Endodermal cell (in vitro differentiated cells): Measurements from ENCODE around the gene NCAM1. TPM values are rescaled to one million over a fixed set of nuclear protein-coding genes. Genes with fewer than 3 reads are reported as not detected.

ENCODE experiments used
- DNase-seq: peaks from one replicate; pipeline ENCODE4 v3.0.0-alpha.2; 2017
- H3K27ac ChIP-seq: 2 replicates; pipeline ENCODE4 v1.5.1; 2013; ENCODE audit warnings: mild to moderate bottlenecking, low read depth, low read length, moderate library complexity
- H3K27me3 ChIP-seq: 2 replicates; pipeline ENCODE4 v1.6.1; 2013; ENCODE audit warnings: mild to moderate bottlenecking, low read length, moderate library complexity; ENCODE audit not compliant: insufficient read depth, control insufficient read depth, poor library complexity, severe bottlenecking
- H3K36me3 ChIP-seq: 2 replicates; pipeline ENCODE4 v1.7.0; 2013; ENCODE audit warnings: mild to moderate bottlenecking, low read length, moderate library complexity; ENCODE audit not compliant: control insufficient read depth, insufficient read depth
- H3K4me1 ChIP-seq: one replicate; pipeline ENCODE4 v1.7.0; 2013; ENCODE audit warnings: low read length; ENCODE audit not compliant: control insufficient read depth, insufficient read depth
- H3K4me3 ChIP-seq: 2 replicates; pipeline ENCODE4 v1.5.1; 2013; ENCODE audit warnings: mild to moderate bottlenecking, low read length, moderate library complexity
- H3K9ac ChIP-seq: 2 replicates; pipeline ENCODE4 v1.6.1; 2013; ENCODE audit warnings: mild to moderate bottlenecking, low read length, moderate library complexity; ENCODE audit not compliant: poor library complexity, severe bottlenecking; ENCODE audit errors: extremely low read depth
- H3K9me3 ChIP-seq: 2 replicates; pipeline ENCODE4 v1.6.1; 2013; ENCODE audit warnings: mild to moderate bottlenecking, low read length, moderate library complexity; ENCODE audit not compliant: control insufficient read depth
- H3K27ac Mint-ChIP-seq: 2 replicates; pipeline ENCODE4 v1.8.0; 2020; ENCODE audit warnings: mixed read lengths
- H3K27me3 Mint-ChIP-seq: 2 replicates; pipeline ENCODE4 v1.8.0; 2021; ENCODE audit warnings: mild to moderate bottlenecking, mixed read lengths; ENCODE audit not compliant: insufficient read depth
- H3K36me3 Mint-ChIP-seq: 2 replicates; pipeline ENCODE4 v1.8.0; 2020; ENCODE audit warnings: low read depth, mixed read lengths
- H3K4me1 Mint-ChIP-seq: 2 replicates; pipeline ENCODE4 v1.8.0; 2020; ENCODE audit warnings: mixed read lengths
- H3K4me3 Mint-ChIP-seq: 2 replicates; pipeline ENCODE4 v1.8.0; 2020; ENCODE audit warnings: mild to moderate bottlenecking, moderate library complexity, mixed read lengths
- H3K9me3 Mint-ChIP-seq: 2 replicates; pipeline ENCODE4 v1.8.0; 2020; ENCODE audit warnings: mild to moderate bottlenecking, mixed read lengths
- whole genome bisulfite sequencing, 2 experiments: methylation state at CpG; one replicate each; pipeline versions ENCODE4 v1.1.5 to v1.1.7; 2013; ENCODE audit warnings: missing lambda C conversion rate in 2 of 2, mixed read lengths in 1 of 2; ENCODE audit not compliant: insufficient coverage in 1 of 2, insufficient read length in 1 of 2; 5-methylcytosine and 5-hydroxymethylcytosine counted together
- total RNA-seq, 2 donors: library from RNA; stranded (reverse); fragmentation: NEBNext Ultra II Directional in 1 of 2; extraction: Animal tissue kit (Norgen Biotek cat#: 25700) in 1 of 2; gene quantifications; 2 replicates in 1 of 2; 3 replicates in 1 of 2; pipeline ENCODE4 v1.2.1, GENCODE V29; 2021
- TF ChIP-seq, protein P1 (sequence below): fragments of 200-600 bp; sonication (generic); conservative IDR thresholded peaks from 2 replicates; pipeline ENCODE4 v1.5.0; 2021; ENCODE audit warnings: antibody characterized with exemption, mild to moderate bottlenecking

NCAM1 gene
- total RNA-seq, 2 donors from 2014 or later: 1.6 to 2.9 TPM

DNA sequence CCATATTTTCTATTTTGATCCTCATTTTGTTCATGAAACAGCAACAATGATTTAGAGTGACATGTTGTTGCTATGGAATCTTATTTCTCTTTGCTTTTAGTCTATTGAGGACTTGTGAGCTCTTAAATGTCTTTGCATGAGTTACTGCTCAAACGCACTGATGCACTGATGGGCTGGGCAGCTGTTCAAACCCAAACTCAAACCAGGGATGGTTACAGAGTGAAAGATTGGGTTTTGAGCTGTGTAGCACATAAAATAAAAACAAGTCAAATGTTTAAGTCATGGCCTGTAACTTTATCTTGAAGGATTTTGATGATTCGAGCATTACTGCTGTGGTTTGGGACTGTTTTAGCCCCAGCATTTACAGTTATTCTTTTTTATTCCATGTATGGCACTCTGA, 20.1 kb upstream of the NCAM1 start:
- 92% methylated on average over 2 of the region's 2 CpGs for WGBS, 2 experiments
- DNase-seq: no peak
- H3K9me3 Mint-ChIP-seq: no peaks in the 10 kb centered on the region
- H3K27me3 Mint-ChIP-seq: peaks cover 12% of the 10 kb centered on the region
- Histone ChIP-seq H3K36me3 (no peaks in the 10 kb centered on the region), H3K4me3 (no peak overlapping the region), H3K4me1 (no peaks in the 10 kb centered on the region), H3K27ac (no peak overlapping the region), H3K9ac (no peak overlapping the region), H3K27me3 (no peaks in the 10 kb centered on the region), H3K9me3 (no peaks in the 10 kb centered on the region)
- H3K4me3 Mint-ChIP-seq: no peak overlapping the region
- TF ChIP-seq, protein P1, sequence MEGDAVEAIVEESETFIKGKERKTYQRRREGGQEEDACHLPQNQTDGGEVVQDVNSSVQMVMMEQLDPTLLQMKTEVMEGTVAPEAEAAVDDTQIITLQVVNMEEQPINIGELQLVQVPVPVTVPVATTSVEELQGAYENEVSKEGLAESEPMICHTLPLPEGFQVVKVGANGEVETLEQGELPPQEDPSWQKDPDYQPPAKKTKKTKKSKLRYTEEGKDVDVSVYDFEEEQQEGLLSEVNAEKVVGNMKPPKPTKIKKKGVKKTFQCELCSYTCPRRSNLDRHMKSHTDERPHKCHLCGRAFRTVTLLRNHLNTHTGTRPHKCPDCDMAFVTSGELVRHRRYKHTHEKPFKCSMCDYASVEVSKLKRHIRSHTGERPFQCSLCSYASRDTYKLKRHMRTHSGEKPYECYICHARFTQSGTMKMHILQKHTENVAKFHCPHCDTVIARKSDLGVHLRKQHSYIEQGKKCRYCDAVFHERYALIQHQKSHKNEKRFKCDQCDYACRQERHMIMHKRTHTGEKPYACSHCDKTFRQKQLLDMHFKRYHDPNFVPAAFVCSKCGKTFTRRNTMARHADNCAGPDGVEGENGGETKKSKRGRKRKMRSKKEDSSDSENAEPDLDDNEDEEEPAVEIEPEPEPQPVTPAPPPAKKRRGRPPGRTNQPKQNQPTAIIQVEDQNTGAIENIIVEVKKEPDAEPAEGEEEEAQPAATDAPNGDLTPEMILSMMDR: no peak
- no peaks in the 10 kb centered on the region for H3K36me3 Mint-ChIP-seq
- no peak overlapping the region for H3K27ac Mint-ChIP-seq
- no peaks in the 10 kb centered on the region for H3K4me1 Mint-ChIP-seq

DNA sequence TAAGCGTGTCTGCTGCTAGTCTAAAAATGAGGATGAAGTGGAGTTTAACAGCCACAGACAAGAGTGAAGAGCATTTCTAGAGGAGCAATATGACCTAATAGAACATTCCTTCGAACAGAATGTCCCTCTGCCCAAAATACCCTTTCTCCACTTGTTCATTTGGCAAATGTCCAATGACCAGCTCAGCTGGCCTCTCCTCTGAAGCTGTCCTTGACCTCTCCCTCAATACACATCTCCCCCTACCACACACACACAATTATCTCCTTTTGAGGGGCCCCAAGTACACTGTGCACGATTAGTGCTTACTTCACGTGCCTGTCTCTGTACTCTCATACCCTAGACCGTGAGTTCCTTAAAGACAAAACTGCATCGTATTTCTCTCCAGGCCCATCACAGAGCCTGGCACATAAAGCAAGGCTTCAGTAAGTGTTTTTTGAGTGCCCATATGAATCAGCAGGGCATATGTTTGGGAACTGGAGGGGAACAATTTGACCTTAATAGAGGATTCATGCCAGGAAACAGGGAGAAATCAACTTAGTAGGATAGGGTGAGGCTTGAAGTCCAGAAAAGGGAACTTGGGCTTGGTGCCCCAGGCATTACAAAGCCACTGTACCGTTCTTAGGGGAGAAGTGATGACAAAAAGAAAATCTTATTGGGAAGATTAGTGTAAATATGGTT, 18.1 kb upstream of the NCAM1 start:
- no peaks in the 10 kb centered on the region for H3K9me3 ChIP-seq
- H3K27me3 Mint-ChIP-seq: peaks cover 23% of the 10 kb centered on the region
- no peaks in the 10 kb centered on the region for H3K27me3 ChIP-seq
- no peak overlapping the region for H3K9ac ChIP-seq
- H3K27ac Mint-ChIP-seq: no peak overlapping the region
- no peak overlapping the region for H3K4me3 ChIP-seq
- TF ChIP-seq, protein P1: no peak
- peaks cover 2% of the 10 kb centered on the region for H3K4me1 Mint-ChIP-seq
- H3K27ac ChIP-seq: no peak overlapping the region
- H3K36me3 ChIP-seq: no peaks in the 10 kb centered on the region
- no peaks in the 10 kb centered on the region for H3K4me1 ChIP-seq
- no peaks in the 10 kb centered on the region for H3K9me3 Mint-ChIP-seq
- WGBS, 2 experiments: 93 to 100% methylated on average over 5 to 7 of the region's 7 CpGs
- no peaks in the 10 kb centered on the region for H3K36me3 Mint-ChIP-seq
- H3K4me3 Mint-ChIP-seq: no peak overlapping the region
- DNase-seq: no peak

DNA sequence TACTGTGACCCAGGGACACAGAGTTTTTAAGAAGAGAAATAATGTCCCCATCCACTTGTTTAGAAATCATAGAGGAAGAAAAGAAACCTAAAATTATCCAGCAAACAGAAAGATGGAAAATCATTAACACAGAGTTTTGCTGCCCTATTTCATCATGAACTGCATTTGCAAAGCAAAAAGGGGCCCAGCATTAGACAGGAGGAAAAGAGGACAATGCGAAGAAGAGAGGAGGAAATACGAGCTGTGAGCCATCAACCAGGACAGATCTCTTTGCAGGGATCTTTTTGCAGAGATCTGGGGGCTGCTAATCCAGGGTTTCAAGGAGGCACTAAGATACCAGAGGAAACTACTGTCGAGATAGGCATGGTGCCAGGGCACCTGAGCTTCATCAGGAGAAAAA, 14.4 kb upstream of the NCAM1 start:
- Mint-ChIP-seq H3K27me3 (peaks cover 51% of the 10 kb centered on the region), H3K4me3 (no peak overlapping the region)
- WGBS, 2 experiments: 81 to 84% methylated on average over 3 of the region's 3 CpGs

More for the DNA sequence above, 14.4 kb upstream of the NCAM1 start:
- no peaks in the 10 kb centered on the region for H3K36me3 Mint-ChIP-seq
- no peak overlapping the region for H3K9ac ChIP-seq
- H3K9me3 ChIP-seq: no peaks in the 10 kb centered on the region
- no peak overlapping the region for H3K4me3 ChIP-seq
- H3K27me3 ChIP-seq: no peaks in the 10 kb centered on the region
- no peak overlapping the region for H3K27ac Mint-ChIP-seq
- H3K36me3 ChIP-seq: no peaks in the 10 kb centered on the region
- H3K9me3 Mint-ChIP-seq: no peaks in the 10 kb centered on the region
- H3K4me1 Mint-ChIP-seq: peaks cover 2% of the 10 kb centered on the region
- no peak for DNase-seq
- TF ChIP-seq, protein P1: no peak
- no peak overlapping the region for H3K27ac ChIP-seq
- no peaks in the 10 kb centered on the region for H3K4me1 ChIP-seq
